HG02610 (cell line): ENCODE results near the gene MAPK1IP1L.

ENCODE experiments used
- ATAC-seq: cut with Tn5 transposase; IDR thresholded peaks from one replicate; pipeline ENCODE4 v1.9.1; 2021; ENCODE audit warnings: mild to moderate bottlenecking, moderate library complexity; ENCODE audit not compliant: unreplicated experiment

Gene MAPK1IP1L

GRCh38 chr14:55094292-55095157, 43.1 kb downstream of the MAPK1IP1L start:
- no peak for ATAC-seq

- ATAC-seq, result peak; percentile 78
Observed at GRCh38 chr14:55097881-55098560, 46.6 kb downstream of the MAPK1IP1L start.

- ATAC-seq, result no peak
Observed at GRCh38 chr14:55098561-55098898, 47.1 kb downstream of the MAPK1IP1L start.

GRCh38 chr14:55099756-55100155, 48.3 kb downstream of the MAPK1IP1L start:
- ATAC-seq, result no peak

- ATAC-seq, result no peak
Observed at GRCh38 chr14:55101698-55102097, 50.3 kb downstream of the MAPK1IP1L start.

- peak; percentile 53 for ATAC-seq
Observed at GRCh38 chr14:55102141-55102621, 50.7 kb downstream of the MAPK1IP1L start.

- ATAC-seq, result peak; percentile 34
Observed at GRCh38 chr14:55103005-55103640, 51.7 kb downstream of the MAPK1IP1L start.

- no peak for ATAC-seq
Observed at GRCh38 chr14:55103971-55104954, 52.8 kb downstream of the MAPK1IP1L start.

GRCh38 chr14:55105991-55106390, 54.5 kb downstream of the MAPK1IP1L start:
- no peak for ATAC-seq

GRCh38 chr14:55107766-55108554, 56.5 kb downstream of the MAPK1IP1L start:
- peak; percentile 64 for ATAC-seq

GRCh38 chr14:55109836-55110235, 58.4 kb downstream of the MAPK1IP1L start:
- no peak for ATAC-seq

- ATAC-seq, result no peak
Observed at GRCh38 chr14:55111122-55111708, 59.8 kb downstream of the MAPK1IP1L start.

- ATAC-seq, result no peak
Observed at GRCh38 chr14:55114720-55115119, 63.3 kb downstream of the MAPK1IP1L start.

- no peak for ATAC-seq
Observed at GRCh38 chr14:55115460-55115859, 64.0 kb downstream of the MAPK1IP1L start.

- ATAC-seq, result no peak
Observed at GRCh38 chr14:55115861-55116245, 64.4 kb downstream of the MAPK1IP1L start.

GRCh38 chr14:55116246-55117030, 65.0 kb downstream of the MAPK1IP1L start:
- ATAC-seq, result no peak

- ATAC-seq, result no peak
Observed at GRCh38 chr14:55117803-55118441, 66.5 kb downstream of the MAPK1IP1L start.

GRCh38 chr14:55118761-55119160, 67.3 kb downstream of the MAPK1IP1L start:
- no peak for ATAC-seq
